Neural cell (in vitro differentiated cells): Measurements from ENCODE around the gene BPTF. TPM values are rescaled to one million over a fixed set of nuclear protein-coding genes. Genes with fewer than 3 reads are reported as not detected.
"Not testable (repeated sequence)": the region's sequence is repeated elsewhere in the genome, so short reads cannot be mapped to it uniquely, and the experiment has no call there.

Experiments used
- H2AFZ ChIP-seq: fragments of 200-600, 300-800 bp; sonication (generic), shearing (Covaris generic); 2 replicates; pipeline ENCODE4 v1.6.0; 2014; ENCODE audit warnings: low read depth, mild to moderate bottlenecking, antibody characterized with exemption, low read length, moderate library complexity
- H3F3A ChIP-seq: fragments of 200-600 bp; shearing (Covaris generic); 2 replicates; pipeline ENCODE4 v1.6.1; 2016; ENCODE audit warnings: mild to moderate bottlenecking, moderate library complexity, mixed read lengths, antibody characterized with exemption, low read length; ENCODE audit not compliant: insufficient read depth, poor library complexity, severe bottlenecking
- H3K27ac ChIP-seq: fragments of 200-600, 300-800 bp; sonication (generic), shearing (Covaris generic); 2 replicates; pipeline ENCODE4 v1.5.1; 2014; ENCODE audit warnings: mild to moderate bottlenecking, low read length, moderate library complexity
- H3K27me3 ChIP-seq: fragments of 300-800, 200-600 bp; sonication (generic), shearing (Covaris generic); 2 replicates; pipeline ENCODE4 v1.6.0; 2014; ENCODE audit warnings: mild to moderate bottlenecking, low read depth, low read length, moderate library complexity; ENCODE audit not compliant: insufficient read depth
- H3K36me3 ChIP-seq: fragments of 300-800, 200-600 bp; sonication (generic), shearing (Covaris generic); 2 replicates; pipeline ENCODE4 v1.5.1; 2014; ENCODE audit warnings: mild to moderate bottlenecking, antibody characterized with exemption, low read length, moderate library complexity; ENCODE audit not compliant: insufficient read depth
- H3K4me2 ChIP-seq: fragments of 300-800, 200-600 bp; sonication (generic), shearing (Covaris generic); 2 replicates; pipeline ENCODE4 v1.6.0; 2014; ENCODE audit warnings: mild to moderate bottlenecking, low read length
- H3K4me3 ChIP-seq: fragments of 300-800, 200-600 bp; sonication (generic), shearing (Covaris generic); 2 replicates; pipeline ENCODE4 v1.5.1; 2014; ENCODE audit warnings: mild to moderate bottlenecking, low read length, moderate library complexity
- H3K79me2 ChIP-seq: fragments of 200-600 bp; shearing (Covaris generic); replicated peaks from 2 replicates; pipeline ENCODE4 v1.6.0; 2014; ENCODE audit warnings: mild to moderate bottlenecking, low read length, moderate library complexity; ENCODE audit not compliant: insufficient read depth
- H3K9ac ChIP-seq: fragments of 300-800, 200-600 bp; sonication (generic), shearing (Covaris generic); 2 replicates; pipeline ENCODE4 v1.6.1; 2016; ENCODE audit warnings: mild to moderate bottlenecking, low read length, mixed read lengths
- H3K9me2 ChIP-seq: fragments of 200-600 bp; shearing (Covaris generic); 2 replicates; pipeline ENCODE4 v1.6.1; 2016; ENCODE audit warnings: mild to moderate bottlenecking, low read length, mixed read lengths; ENCODE audit not compliant: insufficient read depth
- H3K9me3 ChIP-seq: fragments of 200-600, 300-800 bp; sonication (generic), shearing (Covaris generic); 2 replicates; pipeline ENCODE4 v1.6.1; 2016; ENCODE audit warnings: mild to moderate bottlenecking, mixed run types, low read length, moderate library complexity, mixed read lengths
- H4K20me1 ChIP-seq: fragments of 200-600 bp; shearing (Covaris generic); 2 replicates; pipeline ENCODE4 v1.6.1; 2016; ENCODE audit warnings: mild to moderate bottlenecking, mixed run types; ENCODE audit not compliant: insufficient read depth
- CTCF ChIP-seq: fragments of 450-650 bp; IDR thresholded peaks from 2 replicates; pipeline ENCODE4 v1.5.1; 2014; ENCODE audit warnings: antibody characterized with exemption, mild to moderate bottlenecking, moderate library complexity; ENCODE audit not compliant: poor library complexity, severe bottlenecking
- EP300 ChIP-seq: fragments of 450-650 bp; conservative IDR thresholded peaks from 2 replicates; pipeline ENCODE4 v1.6.1; 2014; ENCODE audit warnings: antibody characterized with exemption, mild to moderate bottlenecking, moderate library complexity; ENCODE audit not compliant: poor library complexity, severe bottlenecking
- EZH2 ChIP-seq: fragments of 200-600, 300-800 bp; shearing (Covaris generic), sonication (generic); IDR thresholded peaks from 2 replicates; pipeline ENCODE4 v1.6.1; 2014; ENCODE audit warnings: antibody characterized with exemption, low read length, borderline replicate concordance, mild to moderate bottlenecking; ENCODE audit not compliant: insufficient read depth, poor library complexity, severe bottlenecking
- MXI1 ChIP-seq: fragments of 450-650 bp; conservative IDR thresholded peaks from 2 replicates; pipeline ENCODE4 v1.6.1; 2014; ENCODE audit warnings: antibody characterized with exemption, mild to moderate bottlenecking; ENCODE audit not compliant: poor library complexity, severe bottlenecking
- POLR2AphosphoS5 ChIP-seq: IDR thresholded peaks from 2 replicates; pipeline ENCODE4 v1.6.1; 2012
- RAD21 ChIP-seq: fragments of 450-650 bp; conservative IDR thresholded peaks from 2 replicates; pipeline ENCODE4 v1.6.1; 2014; ENCODE audit warnings: antibody characterized with exemption, mild to moderate bottlenecking, moderate library complexity
- REST ChIP-seq: IDR thresholded peaks from 2 replicates; pipeline ENCODE4 v1.6.1; 2012; ENCODE audit warnings: borderline replicate concordance
- SMC3 ChIP-seq: fragments of 450-650 bp; conservative IDR thresholded peaks from 2 replicates; pipeline ENCODE4 v1.6.1; 2014; ENCODE audit warnings: antibody characterized with exemption, mild to moderate bottlenecking, moderate library complexity; ENCODE audit not compliant: poor library complexity
- TAF1 ChIP-seq: IDR thresholded peaks from 2 replicates; pipeline ENCODE4 v1.6.1; 2012; ENCODE audit warnings: low read depth
- polyA plus RNA-seq: library from polyadenylated mRNA; depleted of rRNA; stranded (reverse); fragments of >200 nt; gene quantifications from 2 replicates; pipeline ENCODE4 v1.2.3, GENCODE V29; 2014

Gene BPTF
- polyA plus RNA-seq, 1 donor from 2014 or later: 46.7 TPM

- H3K27ac ChIP-seq, H3K79me2 ChIP-seq, H3K4me2 ChIP-seq, H3F3A ChIP-seq, H3K27me3 ChIP-seq, H2AFZ ChIP-seq, H3K4me3 ChIP-seq, H3K9me3 ChIP-seq, H3K9ac ChIP-seq, H4K20me1 ChIP-seq, H3K9me2 ChIP-seq: not testable (repeated sequence)
- peaks cover 11% of the 10 kb centered on the region for H3K36me3 ChIP-seq
These were observed 85.0 kb downstream of the BPTF start for GRCh38 chr17:67910117-67910803.

- H2AFZ ChIP-seq: no peak overlapping the region
- no peak overlapping the region for H3K4me2 ChIP-seq
- no peaks in the 10 kb centered on the region for H3F3A ChIP-seq
- peaks cover 4% of the 10 kb centered on the region for H4K20me1 ChIP-seq
- H3K9ac ChIP-seq: no peak overlapping the region
- TF ChIP-seq EZH2 (no peak), CTCF (no peak), RAD21 (no peak), TAF1 (no peak), MXI1 (no peak), SMC3 (no peak), EP300 (no peak), REST (no peak), POLR2AphosphoS5 (no peak)
- H3K36me3 ChIP-seq: peaks cover 11% of the 10 kb centered on the region
- no peaks in the 10 kb centered on the region for H3K79me2 ChIP-seq
- no peaks in the 10 kb centered on the region for H3K27me3 ChIP-seq
- no peaks in the 10 kb centered on the region for H3K9me3 ChIP-seq
- H3K9me2 ChIP-seq: no peaks in the 10 kb centered on the region
- no peak overlapping the region for H3K4me3 ChIP-seq
- H3K27ac ChIP-seq: no peak overlapping the region
These were observed 85.9 kb downstream of the BPTF start for GRCh38 chr17:67911059-67911782.
